ENCODE data around the gene ZBTB2.

ZBTB2 gene

GRCh38 chr6:151341476-151342195 is 49.7 kb downstream of the ZBTB2 start:
- Histone ChIP-seq H3K79me2 (ENCODE audit: low read length) (no peaks in the 10 kb centered on the region), H3K36me3 (replicated peaks; ENCODE audit: low read depth, low read length) (no peaks in the 10 kb centered on the region), H3K9me3 (ENCODE audit: insufficient read depth, low read length) (no peaks in the 10 kb centered on the region), H3K27ac (ENCODE audit: low read length) (no peak overlapping the region), H3K4me2 (ENCODE audit: low read length) (no peak overlapping the region), H3K9ac (ENCODE audit: low read length) (no peak overlapping the region), H3K4me3 (ENCODE audit: low read length) (no peak overlapping the region), H2AFZ (ENCODE audit: low read depth, low read length) (no peak overlapping the region), H4K20me1 (ENCODE audit: insufficient read depth, low read length) (no peaks in the 10 kb centered on the region), H3K27me3 (ENCODE audit: low read depth, low read length) (no peaks in the 10 kb centered on the region), H3K4me1 (ENCODE audit: low read length) (no peaks in the 10 kb centered on the region)
- TF ChIP-seq EZH2phosphoT487 (IDR thresholded peaks at IDR 0.05; ENCODE audit: low read depth) = no peak
- TF ChIP-seq, protein P1, sequence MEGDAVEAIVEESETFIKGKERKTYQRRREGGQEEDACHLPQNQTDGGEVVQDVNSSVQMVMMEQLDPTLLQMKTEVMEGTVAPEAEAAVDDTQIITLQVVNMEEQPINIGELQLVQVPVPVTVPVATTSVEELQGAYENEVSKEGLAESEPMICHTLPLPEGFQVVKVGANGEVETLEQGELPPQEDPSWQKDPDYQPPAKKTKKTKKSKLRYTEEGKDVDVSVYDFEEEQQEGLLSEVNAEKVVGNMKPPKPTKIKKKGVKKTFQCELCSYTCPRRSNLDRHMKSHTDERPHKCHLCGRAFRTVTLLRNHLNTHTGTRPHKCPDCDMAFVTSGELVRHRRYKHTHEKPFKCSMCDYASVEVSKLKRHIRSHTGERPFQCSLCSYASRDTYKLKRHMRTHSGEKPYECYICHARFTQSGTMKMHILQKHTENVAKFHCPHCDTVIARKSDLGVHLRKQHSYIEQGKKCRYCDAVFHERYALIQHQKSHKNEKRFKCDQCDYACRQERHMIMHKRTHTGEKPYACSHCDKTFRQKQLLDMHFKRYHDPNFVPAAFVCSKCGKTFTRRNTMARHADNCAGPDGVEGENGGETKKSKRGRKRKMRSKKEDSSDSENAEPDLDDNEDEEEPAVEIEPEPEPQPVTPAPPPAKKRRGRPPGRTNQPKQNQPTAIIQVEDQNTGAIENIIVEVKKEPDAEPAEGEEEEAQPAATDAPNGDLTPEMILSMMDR (IDR thresholded peaks at IDR 0.05; ENCODE audit: low read depth, low read length) = no peak

DNA sequence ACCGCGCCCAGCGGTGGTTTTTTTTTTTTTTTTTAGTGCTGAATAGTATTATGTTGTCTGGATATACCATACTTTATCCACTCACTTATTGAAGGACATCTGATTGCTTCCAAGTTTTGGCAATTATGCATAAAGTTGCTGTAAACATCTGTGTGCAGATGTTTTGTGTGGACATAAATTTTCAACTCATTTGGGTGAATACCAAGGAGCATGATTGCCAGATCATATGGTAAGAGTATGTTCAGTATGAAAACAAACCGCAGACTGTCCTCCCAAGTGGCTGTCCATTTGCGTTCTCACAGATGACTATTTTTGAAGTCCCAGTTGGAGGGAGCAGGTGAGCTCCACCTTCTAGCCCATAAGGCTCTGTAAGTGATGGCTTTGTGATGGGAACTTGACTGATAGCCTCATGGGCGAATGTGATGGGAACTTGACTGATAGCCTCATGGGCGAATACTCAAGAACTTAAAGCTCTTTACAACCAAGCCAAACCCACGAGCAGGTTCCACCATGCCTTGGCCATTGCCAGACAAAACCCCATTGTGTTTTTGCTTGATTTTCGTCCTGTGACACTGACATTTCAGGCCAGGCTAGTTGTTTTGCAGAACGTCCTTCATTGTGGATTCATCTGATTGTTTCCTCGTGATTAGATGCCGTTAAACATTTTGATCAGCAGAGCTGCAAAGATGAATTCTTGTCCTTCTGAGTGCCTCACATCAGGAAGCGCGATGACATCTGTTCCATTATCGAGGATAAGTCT is 51.0 kb downstream of the ZBTB2 start:
- Histone ChIP-seq H3K36me3 (replicated peaks; ENCODE audit: low read depth, low read length) (no peaks in the 10 kb centered on the region), H3K27ac (ENCODE audit: low read length) (no peak overlapping the region), H4K20me1 (ENCODE audit: insufficient read depth, low read length) (no peaks in the 10 kb centered on the region), H3K4me1 (ENCODE audit: low read length) (no peaks in the 10 kb centered on the region), H3K9me3 (ENCODE audit: insufficient read depth, low read length) (no peaks in the 10 kb centered on the region), H3K79me2 (ENCODE audit: low read length) (no peaks in the 10 kb centered on the region), H3K4me3 (ENCODE audit: low read length) (no peak overlapping the region), H3K4me2 (ENCODE audit: low read length) (no peak overlapping the region), H2AFZ (ENCODE audit: low read depth, low read length) (no peak overlapping the region), H3K27me3 (ENCODE audit: low read depth, low read length) (no peaks in the 10 kb centered on the region), H3K9ac (ENCODE audit: low read length) (no peak overlapping the region)
- TF ChIP-seq, protein P1 (IDR thresholded peaks at IDR 0.05; ENCODE audit: low read depth, low read length) = no peak
- TF ChIP-seq EZH2phosphoT487 (IDR thresholded peaks at IDR 0.05; ENCODE audit: low read depth) = no peak

DNA sequence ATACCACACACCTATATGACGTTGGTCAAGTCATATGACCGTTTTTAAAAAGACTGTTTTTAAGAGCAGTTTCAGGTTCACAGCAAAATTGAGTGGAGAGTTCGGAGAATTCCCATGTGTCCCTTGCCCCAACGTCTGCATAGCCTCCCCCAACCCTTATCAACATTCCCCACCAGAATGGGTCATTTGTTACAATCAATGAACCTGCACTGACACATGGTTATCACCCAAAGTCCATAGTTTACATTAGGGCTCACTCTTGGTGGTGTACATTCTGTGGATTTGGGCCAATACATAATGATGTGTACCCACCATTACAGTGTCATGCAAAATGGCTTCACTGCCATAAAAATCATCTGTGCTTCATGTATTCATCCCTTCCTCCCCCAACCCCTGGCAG is 52.0 kb downstream of the ZBTB2 start:
- Histone ChIP-seq H3K9ac (ENCODE audit: low read length) (no peak overlapping the region), H3K4me1 (ENCODE audit: low read length) (no peaks in the 10 kb centered on the region), H3K36me3 (replicated peaks; ENCODE audit: low read depth, low read length) (no peaks in the 10 kb centered on the region), H3K27me3 (ENCODE audit: low read depth, low read length) (no peaks in the 10 kb centered on the region), H3K4me3 (ENCODE audit: low read length) (no peak overlapping the region), H4K20me1 (ENCODE audit: insufficient read depth, low read length) (no peaks in the 10 kb centered on the region), H3K27ac (ENCODE audit: low read length) (no peak overlapping the region), H3K79me2 (ENCODE audit: low read length) (no peaks in the 10 kb centered on the region), H3K4me2 (ENCODE audit: low read length) (no peak overlapping the region), H2AFZ (ENCODE audit: low read depth, low read length) (no peak overlapping the region), H3K9me3 (ENCODE audit: insufficient read depth, low read length) (no peaks in the 10 kb centered on the region)
- no peak for TF ChIP-seq EZH2phosphoT487 (IDR thresholded peaks at IDR 0.05; ENCODE audit: low read depth)
- TF ChIP-seq, protein P1 (IDR thresholded peaks at IDR 0.05; ENCODE audit: low read depth, low read length) = no peak

DNA sequence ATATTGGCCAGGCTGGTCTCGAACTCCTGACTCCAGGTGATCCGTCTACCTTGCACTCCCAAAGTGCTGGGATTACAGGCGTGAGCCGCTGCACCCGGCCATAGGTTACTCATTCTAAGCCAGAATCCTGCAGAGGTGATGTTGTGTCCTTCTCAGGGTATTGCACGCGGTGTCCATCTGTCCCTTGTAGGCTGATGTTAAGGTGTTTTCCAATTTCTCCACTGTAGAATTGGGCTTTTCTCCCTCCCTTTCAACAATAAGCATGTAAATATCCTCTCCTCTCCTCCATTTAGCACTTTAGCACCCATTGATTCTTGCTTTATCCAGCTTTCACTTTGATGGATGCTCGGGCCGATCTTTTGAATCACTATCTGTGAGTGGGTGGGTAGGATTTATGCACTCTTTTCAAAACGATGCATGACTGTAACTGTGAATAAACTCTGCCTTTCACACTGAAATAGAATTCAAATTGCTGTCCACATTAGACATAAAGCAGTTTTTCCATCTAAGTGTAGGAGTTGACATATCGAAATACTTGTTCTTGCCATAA is 52.6 kb downstream of the ZBTB2 start:
- no peak overlapping the region for H3K9ac ChIP-seq (ENCODE audit: low read length)
- no peak overlapping the region for H3K27ac ChIP-seq (ENCODE audit: low read length)
- no peak overlapping the region for H3K4me2 ChIP-seq (ENCODE audit: low read length)
- no peaks in the 10 kb centered on the region for H3K27me3 ChIP-seq (ENCODE audit: low read depth, low read length)
- H3K4me3 ChIP-seq (ENCODE audit: low read length) = no peak overlapping the region
- H3K36me3 ChIP-seq (replicated peaks; ENCODE audit: low read depth, low read length) = no peaks in the 10 kb centered on the region
- H3K79me2 ChIP-seq (ENCODE audit: low read length) = no peaks in the 10 kb centered on the region
- no peaks in the 10 kb centered on the region for H4K20me1 ChIP-seq (ENCODE audit: insufficient read depth, low read length)
- H3K4me1 ChIP-seq (ENCODE audit: low read length) = no peaks in the 10 kb centered on the region
- TF ChIP-seq EZH2phosphoT487 (IDR thresholded peaks at IDR 0.05; ENCODE audit: low read depth) = no peak
- TF ChIP-seq, protein P1 (IDR thresholded peaks at IDR 0.05; ENCODE audit: low read depth, low read length) = no peak
- no peaks in the 10 kb centered on the region for H3K9me3 ChIP-seq (ENCODE audit: insufficient read depth, low read length)
- H2AFZ ChIP-seq (ENCODE audit: low read depth, low read length) = no peak overlapping the region

Measured in OCI-LY3 (cell line).